ENCODE results near the gene PLEK2.

GRCh38 chr14:67447033-67447381 lies 35.0 kb upstream of the PLEK2 start:
- no peak for TF ChIP-seq POLR2A (IDR thresholded peaks at IDR 0.05; ENCODE audit: low read length)
- no peak for TF ChIP-seq GATA1 (IDR thresholded peaks at IDR 0.05; ENCODE audit: low read depth, low read length)
